K562 (cell line): ENCODE data around the gene CAMP. TPM values are rescaled to one million over a fixed set of nuclear protein-coding genes. Genes with fewer than 3 reads are reported as not detected.

Source experiments
- BMI1 ChIP-seq: fragments of 150-350 bp; IDR thresholded peaks from 2 replicates; pipeline ENCODE4 v1.6.1; 2014; ENCODE audit warnings: low read length
- EP300 ChIP-seq: IDR thresholded peaks from 2 replicates; pipeline ENCODE4 v1.6.1; 2012; ENCODE audit warnings: low read length, improper control_type of control experiment
- FOXK2 ChIP-seq, 2 experiments: fragments of 450-650 bp; IDR thresholded peaks in 1 of 2; conservative IDR thresholded peaks in 1 of 2; 2 replicates each; pipeline ENCODE4 v1.6.1; 2016; ENCODE audit warnings: low read depth in 2 of 2, mild to moderate bottlenecking in 1 of 2
- HDAC3 ChIP-seq: fragments of 450-650 bp; IDR thresholded peaks from 2 replicates; pipeline ENCODE4 v1.6.1; 2018; ENCODE audit warnings: borderline replicate concordance, mild to moderate bottlenecking, moderate library complexity; ENCODE audit not compliant: partially characterized antibody
- HDAC8 ChIP-seq: fragments of 450-650 bp; IDR thresholded peaks from 2 replicates; pipeline ENCODE4 v1.6.1; 2016; ENCODE audit warnings: mild to moderate bottlenecking, missing genetic modification characterization, moderate library complexity, missing compliant biosample characterization
- HMG20A ChIP-seq: fragments of 450-650 bp; formaldehyde crosslinking; conservative IDR thresholded peaks from 2 replicates; pipeline ENCODE4 v1.4.0; 2020; ENCODE audit warnings: mild to moderate bottlenecking, mixed read lengths
- KDM2B ChIP-seq: fragments of 250-450 bp; sonication (Bioruptor Pico); IDR thresholded peaks from 2 replicates; pipeline ENCODE4 v1.8.0; 2021; ENCODE audit warnings: mild to moderate bottlenecking, moderate library complexity
- PHB ChIP-seq: fragments of 250-450 bp; sonication (Bioruptor Pico); IDR thresholded peaks from 2 replicates; pipeline ENCODE4 v1.5.0; 2021
- PURB ChIP-seq: sonication (generic); formaldehyde crosslinking; IDR thresholded peaks from 2 replicates; pipeline ENCODE4 v1.9.0; 2021; ENCODE audit warnings: low read depth, mild to moderate bottlenecking, missing genetic modification reagents
- RAD21 ChIP-seq, 2 experiments: fragments of 250-450 bp in 1 of 2; fragments of 450-650 bp in 1 of 2; sonication (Bioruptor Pico) in 1 of 2; formaldehyde crosslinking in 1 of 2; IDR thresholded peaks in 1 of 2; conservative IDR thresholded peaks in 1 of 2; 2 replicates each; pipeline versions ENCODE4 v1.4.0 to v1.8.0; 2020 to 2022; ENCODE audit warnings: mild to moderate bottlenecking in 2 of 2, moderate library complexity in 1 of 2
- RB1 ChIP-seq: fragments of 450-650 bp; IDR thresholded peaks from 2 replicates; pipeline ENCODE4 v1.6.1; 2017; ENCODE audit warnings: low read depth, mild to moderate bottlenecking
- TBL1XR1 ChIP-seq, 2 experiments: IDR thresholded peaks; 2 replicates each; pipeline ENCODE4 v1.6.1; 2012; ENCODE audit warnings: improper control_type of control experiment in 2 of 2, low read length in 2 of 2, mild to moderate bottlenecking in 1 of 2
- ZKSCAN8 ChIP-seq: fragments of 200-800 bp; sonication (Bioruptor generic); IDR thresholded peaks from 2 replicates; pipeline ENCODE4 v1.6.1; 2016; ENCODE audit warnings: missing genetic modification characterization, missing compliant biosample characterization
- ZNF197 ChIP-seq: fragments of 200-800 bp; sonication (Bioruptor generic); IDR thresholded peaks from 2 replicates; pipeline ENCODE4 v1.6.1; 2016; ENCODE audit warnings: low read depth, missing genetic modification characterization, missing compliant biosample characterization
- ZNF551 ChIP-seq: fragments of 250-450 bp; sonication (Bioruptor Pico); IDR thresholded peaks from 2 replicates; pipeline ENCODE4 v1.5.0; 2021; ENCODE audit warnings: mild to moderate bottlenecking, moderate library complexity
- ZNF764 ChIP-seq: fragments of 250-450 bp; sonication (Bioruptor Pico); IDR thresholded peaks from 2 replicates; pipeline ENCODE4 v1.4.0; 2020; ENCODE audit warnings: low read depth, mild to moderate bottlenecking, moderate library complexity
- polyA plus RNA-seq, 8 experiments: library from polyadenylated mRNA; depleted of rRNA in 4 of 8; stranded (reverse) in 5 of 8; unstranded in 3 of 8; fragments of >200 nt; fragmentation: Nextera tagmentation in 2 of 8; fragmentation: Illumina TruSeq in 1 of 8; extraction: Ambion mirVana in 2 of 8; extraction: Trizol in 1 of 8; gene quantifications; 2 replicates each; pipeline versions ENCODE4 v1.2.1 to v1.2.3, GENCODE V29; 2011 to 2014; ENCODE audit warnings: inconsistent platforms in 1 of 8, missing spikeins in 1 of 8
- total RNA-seq, 7 experiments: library from RNA; depleted of rRNA in 6 of 7; stranded (reverse); fragments of >200 nt in 6 of 7; fragmentation: Illumina TruSeq in 2 of 7; extraction: Trizol in 2 of 7; gene quantifications; 2 replicates each; pipeline versions ENCODE4 v1.2.1 to v1.2.3, GENCODE V29; 2011 to 2021; ENCODE audit warnings: low replicate concordance in 1 of 7
- TF ChIP-seq, protein P1 (sequence below), 3 experiments: fragments of 200-800 bp in 1 of 3; sonication (Bioruptor generic) in 1 of 3; sonication (generic) in 1 of 3; formaldehyde crosslinking in 1 of 3; IDR thresholded peaks; 2 replicates each; pipeline versions ENCODE4 v1.6.1 to v1.8.0; 2016 to 2022; ENCODE audit warnings: mild to moderate bottlenecking in 2 of 3, missing compliant biosample characterization in 2 of 3, missing genetic modification characterization in 2 of 3, missing genetic modification reagents in 1 of 3
- TF ChIP-seq, protein P2 (sequence below): fragments of 250-450 bp; sonication (Bioruptor Pico); IDR thresholded peaks from 2 replicates; pipeline ENCODE4 v1.4.0; 2020; ENCODE audit warnings: mild to moderate bottlenecking, moderate library complexity, borderline replicate concordance
- TF ChIP-seq, protein P3 (sequence below): fragments of 250-450 bp; sonication (Bioruptor Pico); IDR thresholded peaks from 2 replicates; pipeline ENCODE4 v1.8.0; 2022; ENCODE audit warnings: inconsistent platforms
- TF ChIP-seq, protein P4 (sequence below): sonication (generic); formaldehyde crosslinking; IDR thresholded peaks from 2 replicates; pipeline ENCODE4 v1.8.0; 2023; ENCODE audit warnings: mild to moderate bottlenecking, missing genetic modification reagents

Gene CAMP
- total and polyA plus RNA-seq, 9 of the 15 experiments (the other 6 are each of a cell fraction or from before 2014, with no cell fraction given) = 0.22 TPM; not detected in 8

DNA sequence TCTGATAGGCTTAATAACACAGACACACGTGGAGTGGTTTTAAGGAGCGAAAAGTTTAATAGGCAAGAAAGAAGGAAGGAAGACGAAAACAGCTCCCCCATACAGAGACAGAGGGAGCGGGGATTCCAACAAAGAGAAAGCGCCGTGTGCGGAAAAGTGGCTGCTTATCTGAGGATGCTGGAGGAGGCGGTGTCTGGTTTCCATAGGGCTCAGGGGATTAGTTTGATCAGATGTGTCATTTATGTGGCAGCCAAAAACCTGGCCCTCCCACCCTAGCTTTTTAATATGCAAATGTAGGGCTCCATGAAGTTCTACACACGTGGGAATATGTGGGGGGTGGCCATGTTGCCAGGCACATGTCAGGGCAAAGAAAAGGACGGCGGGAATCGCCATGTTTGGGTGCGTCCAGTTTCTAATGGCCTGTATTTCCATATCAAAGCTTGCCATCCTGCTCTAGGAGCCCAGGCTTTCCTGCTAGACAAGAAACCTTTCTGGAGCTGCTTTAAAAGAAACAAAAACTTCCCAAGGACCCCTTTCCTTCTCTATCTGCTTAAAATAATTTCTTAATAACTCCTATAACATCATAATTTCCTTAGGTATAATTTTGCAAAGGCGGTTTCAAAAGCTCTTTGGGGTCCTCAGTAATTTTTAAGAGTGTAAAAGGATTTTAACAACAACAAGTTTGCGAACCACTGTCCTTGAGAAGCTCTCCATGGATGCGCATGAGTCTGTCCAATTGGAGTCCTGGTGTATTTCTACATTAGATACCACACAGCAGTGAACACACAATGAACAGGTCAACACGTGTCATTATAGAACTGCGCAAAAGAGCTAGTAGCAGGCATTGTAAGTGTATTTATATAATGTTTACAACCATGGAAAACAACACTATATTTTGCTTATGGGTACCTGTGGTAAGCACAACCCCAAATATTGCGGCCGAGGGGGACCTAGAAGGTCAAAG lies 17.0 kb downstream of the CAMP start (continued):
- TF ChIP-seq RAD21 (CRISPR knock-in tag; conservative IDR thresholded peaks at IDR 0.05 in 1 of 2, IDR thresholded peaks at IDR 0.05 in 1 of 2) = no peak
- no peak for TF ChIP-seq BMI1
- TF ChIP-seq KDM2B (CRISPR knock-in tag) = no peak
- TF ChIP-seq ZNF551 (CRISPR knock-in tag) = no peak
- TF ChIP-seq, protein P1, sequence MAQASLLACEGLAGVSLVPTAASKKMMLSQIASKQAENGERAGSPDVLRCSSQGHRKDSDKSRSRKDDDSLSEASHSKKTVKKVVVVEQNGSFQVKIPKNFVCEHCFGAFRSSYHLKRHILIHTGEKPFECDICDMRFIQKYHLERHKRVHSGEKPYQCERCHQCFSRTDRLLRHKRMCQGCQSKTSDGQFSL (CRISPR knock-in tag; IDR thresholded peaks at IDR 0.05) = no peak
- TF ChIP-seq, protein P1 (tag; IDR thresholded peaks at IDR 0.05) = peak in 1 of 2 experiments; percentile 44; a peak in 1 of 4 replicates
- TF ChIP-seq HMG20A (CRISPR knock-in tag) = no peak
- 0 out of 2 replicates have a peak, but pooled peaks have one; percentile 27 for TF ChIP-seq RB1
- no peak for TF ChIP-seq PURB (CRISPR knock-in tag)
- TF ChIP-seq, protein P2, sequence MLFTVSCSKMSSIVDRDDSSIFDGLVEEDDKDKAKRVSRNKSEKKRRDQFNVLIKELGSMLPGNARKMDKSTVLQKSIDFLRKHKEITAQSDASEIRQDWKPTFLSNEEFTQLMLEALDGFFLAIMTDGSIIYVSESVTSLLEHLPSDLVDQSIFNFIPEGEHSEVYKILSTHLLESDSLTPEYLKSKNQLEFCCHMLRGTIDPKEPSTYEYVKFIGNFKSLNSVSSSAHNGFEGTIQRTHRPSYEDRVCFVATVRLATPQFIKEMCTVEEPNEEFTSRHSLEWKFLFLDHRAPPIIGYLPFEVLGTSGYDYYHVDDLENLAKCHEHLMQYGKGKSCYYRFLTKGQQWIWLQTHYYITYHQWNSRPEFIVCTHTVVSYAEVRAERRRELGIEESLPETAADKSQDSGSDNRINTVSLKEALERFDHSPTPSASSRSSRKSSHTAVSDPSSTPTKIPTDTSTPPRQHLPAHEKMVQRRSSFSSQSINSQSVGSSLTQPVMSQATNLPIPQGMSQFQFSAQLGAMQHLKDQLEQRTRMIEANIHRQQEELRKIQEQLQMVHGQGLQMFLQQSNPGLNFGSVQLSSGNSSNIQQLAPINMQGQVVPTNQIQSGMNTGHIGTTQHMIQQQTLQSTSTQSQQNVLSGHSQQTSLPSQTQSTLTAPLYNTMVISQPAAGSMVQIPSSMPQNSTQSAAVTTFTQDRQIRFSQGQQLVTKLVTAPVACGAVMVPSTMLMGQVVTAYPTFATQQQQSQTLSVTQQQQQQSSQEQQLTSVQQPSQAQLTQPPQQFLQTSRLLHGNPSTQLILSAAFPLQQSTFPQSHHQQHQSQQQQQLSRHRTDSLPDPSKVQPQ (CRISPR knock-in tag) = no peak
- TF ChIP-seq, protein P3, sequence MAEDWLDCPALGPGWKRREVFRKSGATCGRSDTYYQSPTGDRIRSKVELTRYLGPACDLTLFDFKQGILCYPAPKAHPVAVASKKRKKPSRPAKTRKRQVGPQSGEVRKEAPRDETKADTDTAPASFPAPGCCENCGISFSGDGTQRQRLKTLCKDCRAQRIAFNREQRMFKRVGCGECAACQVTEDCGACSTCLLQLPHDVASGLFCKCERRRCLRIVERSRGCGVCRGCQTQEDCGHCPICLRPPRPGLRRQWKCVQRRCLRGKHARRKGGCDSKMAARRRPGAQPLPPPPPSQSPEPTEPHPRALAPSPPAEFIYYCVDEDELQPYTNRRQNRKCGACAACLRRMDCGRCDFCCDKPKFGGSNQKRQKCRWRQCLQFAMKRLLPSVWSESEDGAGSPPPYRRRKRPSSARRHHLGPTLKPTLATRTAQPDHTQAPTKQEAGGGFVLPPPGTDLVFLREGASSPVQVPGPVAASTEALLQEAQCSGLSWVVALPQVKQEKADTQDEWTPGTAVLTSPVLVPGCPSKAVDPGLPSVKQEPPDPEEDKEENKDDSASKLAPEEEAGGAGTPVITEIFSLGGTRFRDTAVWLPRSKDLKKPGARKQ (CRISPR knock-in tag) = no peak
- no peak for TF ChIP-seq TBL1XR1 (IDR thresholded peaks at IDR 0.05; ENCODE audit: low read length in 2 of 2)
- TF ChIP-seq, protein P4, sequence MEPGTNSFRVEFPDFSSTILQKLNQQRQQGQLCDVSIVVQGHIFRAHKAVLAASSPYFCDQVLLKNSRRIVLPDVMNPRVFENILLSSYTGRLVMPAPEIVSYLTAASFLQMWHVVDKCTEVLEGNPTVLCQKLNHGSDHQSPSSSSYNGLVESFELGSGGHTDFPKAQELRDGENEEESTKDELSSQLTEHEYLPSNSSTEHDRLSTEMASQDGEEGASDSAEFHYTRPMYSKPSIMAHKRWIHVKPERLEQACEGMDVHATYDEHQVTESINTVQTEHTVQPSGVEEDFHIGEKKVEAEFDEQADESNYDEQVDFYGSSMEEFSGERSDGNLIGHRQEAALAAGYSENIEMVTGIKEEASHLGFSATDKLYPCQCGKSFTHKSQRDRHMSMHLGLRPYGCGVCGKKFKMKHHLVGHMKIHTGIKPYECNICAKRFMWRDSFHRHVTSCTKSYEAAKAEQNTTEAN (CRISPR knock-in tag) = no peak
- no peak for TF ChIP-seq ZNF764 (CRISPR knock-in tag)
- TF ChIP-seq PHB (CRISPR knock-in tag) = no peak
- no peak for TF ChIP-seq EP300
- TF ChIP-seq ZNF197 (CRISPR knock-in tag) = no peak
- TF ChIP-seq ZKSCAN8 (CRISPR knock-in tag) = peak; percentile 76; the same call in 1 of the 2 replicates
- TF ChIP-seq HDAC8 (tag) = no peak
- TF ChIP-seq HDAC3 = no peak
- TF ChIP-seq FOXK2 (conservative IDR thresholded peaks at IDR 0.05 in 1 of 2, IDR thresholded peaks at IDR 0.05 in 1 of 2; ENCODE audit: low read depth in 2 of 2) = no peak
